AG04450 (cell line): ENCODE data around the gene GPR157. TPM values are rescaled to one million over a fixed set of nuclear protein-coding genes. Genes with fewer than 3 reads are reported as not detected.

Experiments used
- CTCF ChIA-PET: fragments of 300-600, 350-600 bp; formaldehyde crosslinking; extraction: SDS; loops from one replicate; lab custom pipeline; 2022; ENCODE audit warnings: antibody characterized with exemption, inconsistent platforms; lab: Charles Lee
- POLR2A ChIA-PET: fragments of 350-600 bp; formaldehyde crosslinking; extraction: SDS; loops from one replicate; lab custom pipeline; 2021; ENCODE audit warnings: antibody characterized with exemption, inconsistent platforms; lab: Yijun Ruan, JAX
- DNase-seq: peaks from one replicate; pipeline ENCODE4 v3.0.0-alpha.2; 2011; ENCODE audit warnings: low read depth, low spot score
- H3K27ac ChIP-seq: one replicate; pipeline ENCODE4 v1.5.1; 2012; ENCODE audit warnings: low read depth, low read length, control low read depth
- H3K27me3 ChIP-seq: one replicate; pipeline ENCODE4 v1.6.0; 2012; ENCODE audit warnings: low read length; ENCODE audit not compliant: control insufficient read depth, insufficient read depth
- H3K4me3 ChIP-seq: 2 replicates; pipeline ENCODE4 v1.5.1; 2011; ENCODE audit warnings: mild to moderate bottlenecking, low read depth, low read length, control low read depth
- H3K9me3 ChIP-seq: 2 replicates; pipeline ENCODE4 v1.5.1; 2012; ENCODE audit warnings: low read length; ENCODE audit not compliant: control insufficient read depth, insufficient read depth
- CTCF ChIP-seq: IDR thresholded peaks from 2 replicates; pipeline ENCODE4 v1.5.1; 2011; ENCODE audit warnings: low read depth, low read length, control low read depth, inconsistent platforms
- polyA plus RNA-seq: library from polyadenylated mRNA; depleted of rRNA; stranded (reverse); fragments of >200 nt; gene quantifications from 2 replicates; pipeline ENCODE4 v1.2.3, GENCODE V29; 2011

GPR157 gene
- polyA plus RNA-seq, 1 experiment, result 1.1 TPM

GRCh38 chr1:9081473-9081872 is 47.4 kb downstream of the GPR157 start:
- H3K27ac ChIP-seq, result no peak overlapping the region
- POLR2A ChIA-PET, result interaction anchor here (0.7 kb wide), 1 partner anchor 57 kb away, joined by 5 read pairs; no protein-coding TSS in a partner anchor
- peaks cover 3% of the 10 kb centered on the region for H3K27me3 ChIP-seq
- peaks cover 2% of the 10 kb centered on the region; the same call in 1 of the 2 replicates for H3K9me3 ChIP-seq
- DNase-seq, result no peak
- CTCF ChIA-PET, result interaction anchor here (0.6 to 1.3 kb wide), 3 partner anchors 14 to 77 kb away, joined by 3 to 5 read pairs (median 4); no protein-coding TSS in a partner anchor
- TF ChIP-seq CTCF, result no peak
- H3K4me3 ChIP-seq, result no peak overlapping the region

DNA sequence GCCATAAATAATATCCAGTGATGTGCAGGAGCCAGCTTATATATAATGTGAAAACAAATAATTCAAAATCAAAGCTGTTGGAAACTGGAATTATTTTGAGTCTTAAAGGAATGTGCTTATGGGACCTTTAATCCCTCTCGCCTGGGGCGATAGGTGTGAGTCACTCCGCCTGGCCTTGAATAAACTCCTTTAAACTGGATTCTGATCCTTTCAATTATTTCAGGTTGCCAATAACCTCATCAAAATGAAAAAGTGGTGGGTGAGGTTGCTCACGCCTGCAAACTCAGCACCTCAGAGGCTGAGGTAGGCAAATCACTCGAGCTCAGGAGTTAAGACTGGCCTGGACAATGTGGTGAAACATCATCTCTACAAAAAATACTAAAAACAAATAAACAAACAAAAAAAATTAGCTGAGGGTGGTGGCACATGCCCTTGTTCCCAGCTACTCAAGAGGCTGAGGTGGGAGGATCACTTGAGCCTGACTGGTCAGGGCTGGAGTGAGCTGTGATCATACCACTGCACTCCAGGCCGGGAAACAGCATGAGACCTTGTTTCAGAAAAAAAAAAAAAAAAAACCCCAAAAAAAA is 48.1 kb downstream of the GPR157 start:
- H3K27me3 ChIP-seq, result peaks cover 3% of the 10 kb centered on the region
- no peak overlapping the region for H3K4me3 ChIP-seq
- ChIA-PET CTCF (interaction anchor here (0.6 to 1.3 kb wide), 3 partner anchors 14 to 76 kb away, joined by 3 to 5 read pairs (median 4); no protein-coding TSS in a partner anchor), POLR2A (interaction anchor here (0.6 to 0.7 kb wide), 3 partner anchors 12 to 56 kb away, joined by 5 to 8 read pairs (median 6); no protein-coding TSS in a partner anchor)
- H3K9me3 ChIP-seq, result no peaks in the 10 kb centered on the region
- H3K27ac ChIP-seq, result no peak overlapping the region
- DNase-seq, result no peak
- TF ChIP-seq CTCF, result no peak

DNA sequence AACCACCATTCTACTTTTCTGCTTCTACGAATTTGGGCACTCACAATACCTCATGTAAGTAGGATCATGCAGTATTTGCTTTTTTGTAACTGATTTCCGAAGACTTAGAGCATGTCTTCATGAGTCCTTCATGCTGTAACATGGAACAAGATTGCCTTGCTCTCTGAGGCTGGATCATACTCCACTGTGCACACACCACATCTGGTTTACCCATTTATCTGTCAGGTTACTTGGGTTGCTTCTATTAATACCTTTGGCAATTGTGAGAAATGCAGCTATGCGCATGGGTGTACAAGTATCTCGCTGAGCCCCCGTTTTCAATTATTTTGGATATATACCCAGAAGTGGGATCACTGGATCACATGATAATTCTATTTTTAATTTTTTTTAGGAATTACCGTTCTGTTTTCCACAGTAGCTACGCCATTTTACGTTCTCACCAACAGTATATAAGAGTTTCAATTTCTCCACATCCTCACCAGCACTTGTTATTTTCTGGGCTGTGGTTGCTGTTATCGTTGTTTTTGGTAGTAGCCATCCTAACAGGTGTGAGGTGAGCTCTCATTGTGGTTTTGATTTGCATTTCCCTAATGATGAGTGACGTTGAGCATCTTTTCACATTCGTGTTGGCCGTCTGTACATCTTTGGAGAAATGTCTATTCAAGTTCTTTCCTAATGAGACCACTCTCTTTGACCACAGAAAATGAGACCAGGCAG is 48.8 kb downstream of the GPR157 start:
- Histone ChIP-seq H3K27ac (no peak overlapping the region), H3K4me3 (no peak overlapping the region), H3K27me3 (peaks cover 3% of the 10 kb centered on the region), H3K9me3 (no peaks in the 10 kb centered on the region)
- POLR2A ChIA-PET, result no interaction called here
- no peak for TF ChIP-seq CTCF
- CTCF ChIA-PET, result interaction anchor here (1.3 kb wide), 1 partner anchor 75 kb away, joined by 5 read pairs; no protein-coding TSS in a partner anchor
- no peak for DNase-seq

DNA sequence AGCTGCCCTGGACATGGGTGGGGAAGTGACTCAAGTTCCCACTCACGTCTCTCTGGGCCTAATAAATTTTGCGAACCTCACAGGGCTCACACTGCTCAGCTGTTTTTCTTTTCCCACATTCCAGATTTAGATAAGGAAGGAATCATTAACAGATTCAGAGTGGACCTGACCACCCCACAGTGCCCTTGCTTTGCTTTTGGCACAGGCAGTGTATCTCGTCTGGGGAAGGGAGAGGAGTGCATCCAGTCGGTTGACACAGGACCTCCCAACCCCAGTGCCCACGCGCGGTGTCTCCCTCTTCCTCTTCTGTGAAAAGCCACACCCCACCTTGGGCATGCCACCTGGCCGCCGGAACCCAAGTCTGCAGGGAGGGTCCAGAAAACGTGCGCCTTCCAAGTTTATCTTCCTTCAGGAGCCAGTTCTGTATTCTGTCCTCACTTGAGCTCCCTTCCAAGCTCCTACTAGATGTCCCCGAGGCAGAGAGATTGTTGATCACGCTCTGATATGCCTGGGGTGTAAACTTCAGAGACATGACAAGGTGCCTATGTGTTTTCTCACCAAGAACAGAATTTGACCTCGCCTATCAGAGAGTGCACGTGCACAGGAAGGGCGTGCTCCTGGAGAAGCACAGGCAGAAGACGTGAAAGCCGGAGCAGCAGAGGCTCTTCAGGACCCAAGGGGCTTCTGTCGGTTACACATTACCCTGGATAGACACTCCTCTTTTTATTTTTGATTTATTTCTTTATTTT is 50.0 kb downstream of the GPR157 start:
- Histone ChIP-seq H3K9me3 (no peaks in the 10 kb centered on the region), H3K27ac (no peak overlapping the region), H3K27me3 (no peaks in the 10 kb centered on the region), H3K4me3 (no peak overlapping the region)
- DNase-seq, result no peak
- no peak for TF ChIP-seq CTCF
- CTCF ChIA-PET, result no interaction called here
- POLR2A ChIA-PET, result no interaction called here
